Fibroblast of skin of left biceps (primary cell): ENCODE data around the gene R3HDML.
A peak's percentile ranks its signal among the peaks of the same experiment; 100 is the strongest.

ENCODE experiments used
- DNase-seq, 2 experiments: peaks; one replicate each; pipeline ENCODE4 v3.0.0-alpha.2; 2013; ENCODE audit warnings: low read depth in 2 of 2

Gene R3HDML

DNA sequence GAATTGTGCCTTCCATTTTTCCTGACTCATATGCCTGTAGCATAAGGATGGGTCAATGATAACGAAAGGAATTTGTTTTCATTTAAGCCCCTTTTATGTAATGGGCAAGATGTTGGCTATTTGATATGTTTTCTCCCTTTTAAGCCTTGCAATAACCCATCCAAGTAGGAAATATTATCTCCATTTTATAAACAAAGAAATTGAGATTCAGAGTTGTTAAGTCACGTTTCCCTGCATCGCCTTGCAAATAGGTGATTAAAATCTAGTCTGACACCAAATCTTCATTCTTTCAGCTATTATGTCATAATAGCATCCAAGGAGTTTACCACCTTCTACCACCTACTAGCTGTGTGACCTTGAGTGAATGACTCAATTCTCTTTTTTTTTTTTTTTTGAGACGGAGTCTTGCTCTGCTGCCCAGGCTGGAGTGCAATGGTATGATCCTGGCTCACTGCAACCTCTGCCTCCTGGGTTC is 25.7 kb downstream of the R3HDML start:
- no peak for DNase-seq

DNA sequence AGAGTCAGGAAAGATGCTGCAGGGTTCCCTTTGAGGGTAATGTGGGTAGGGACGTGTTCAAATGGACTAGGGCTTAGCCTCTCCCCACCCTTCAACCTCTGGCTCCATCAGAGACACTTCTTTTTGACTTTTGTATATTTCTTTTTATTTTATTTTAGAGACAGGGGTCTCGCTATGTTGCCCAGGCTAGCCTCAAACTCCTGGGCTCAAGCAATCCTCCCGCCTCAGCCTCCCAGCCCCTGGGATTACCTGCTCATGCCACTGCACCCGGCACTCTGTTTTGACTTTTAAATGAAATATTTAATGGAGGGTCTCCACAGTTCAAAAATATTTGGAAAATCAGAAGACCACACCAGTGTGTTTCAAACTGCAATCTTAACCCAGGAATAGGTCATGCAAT is 27.2 kb downstream of the R3HDML start:
- no peak for DNase-seq

DNA sequence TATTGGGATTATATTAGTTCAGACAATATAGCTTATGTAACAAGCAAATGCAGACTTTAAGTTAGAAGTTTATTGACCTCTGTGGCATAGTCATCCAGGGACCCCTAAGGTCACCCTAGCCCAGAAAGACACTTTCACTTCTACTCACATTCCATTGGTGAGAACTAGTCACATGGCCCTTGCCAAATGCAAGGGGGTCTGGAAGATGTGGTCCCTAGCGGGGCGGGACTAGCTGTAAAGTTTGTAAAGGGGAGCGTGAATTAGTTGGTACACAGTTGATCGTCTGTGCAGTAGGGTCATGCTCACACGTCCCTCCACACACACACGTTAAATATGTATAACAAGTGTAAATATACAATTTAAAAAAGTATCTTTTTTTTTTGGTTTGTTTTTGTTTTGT is 27.9 kb downstream of the R3HDML start:
- DNase-seq: no peak

DNA sequence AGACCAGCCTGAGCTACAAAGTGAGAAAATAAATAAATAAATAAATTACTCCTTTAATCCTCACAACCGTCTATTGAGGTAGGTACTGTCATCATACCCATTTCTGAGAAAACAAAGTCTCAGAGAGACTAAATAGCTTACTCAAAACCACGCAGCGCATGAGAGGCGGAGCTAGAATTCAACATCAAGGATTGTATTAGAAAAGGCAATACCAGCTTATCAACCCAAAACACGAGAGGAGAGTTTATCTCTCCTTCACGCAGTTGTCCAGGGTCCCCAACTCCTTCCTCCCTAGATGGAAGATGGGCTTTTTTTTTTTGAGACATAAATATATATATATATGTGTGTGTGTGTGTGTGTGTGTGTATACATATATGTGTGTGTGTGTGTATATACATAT is 30.9 kb downstream of the R3HDML start:
- no peak for DNase-seq

DNA sequence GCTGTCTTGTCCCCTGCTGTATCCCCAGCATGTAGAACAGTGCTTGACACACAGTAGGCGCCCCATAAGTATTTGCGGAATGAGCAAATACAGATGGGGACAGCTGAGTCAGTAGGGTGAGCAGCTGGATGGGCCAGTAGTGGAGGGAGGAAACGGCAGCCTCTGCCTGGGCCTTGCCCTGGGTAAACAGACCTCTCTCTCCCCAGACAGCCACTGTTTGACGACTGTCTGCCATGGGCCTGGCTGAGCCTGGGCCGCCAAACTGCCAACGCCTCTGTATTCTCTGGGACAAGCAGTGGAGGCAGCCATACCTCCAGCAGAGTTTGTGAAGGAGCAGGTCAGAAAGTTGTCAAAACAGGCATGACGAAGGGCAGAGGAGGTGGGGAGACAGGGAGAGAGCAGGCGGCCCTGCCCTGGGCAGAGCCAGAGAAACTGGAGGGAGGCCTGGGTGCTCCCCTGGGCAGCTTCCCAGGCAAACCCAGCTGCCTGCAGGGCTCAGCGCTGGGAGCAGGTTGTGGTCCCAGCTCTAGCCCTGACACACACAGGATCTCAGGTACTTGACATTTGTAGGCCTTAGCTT is 33.9 kb downstream of the R3HDML start:
- DNase-seq: no peak

DNA sequence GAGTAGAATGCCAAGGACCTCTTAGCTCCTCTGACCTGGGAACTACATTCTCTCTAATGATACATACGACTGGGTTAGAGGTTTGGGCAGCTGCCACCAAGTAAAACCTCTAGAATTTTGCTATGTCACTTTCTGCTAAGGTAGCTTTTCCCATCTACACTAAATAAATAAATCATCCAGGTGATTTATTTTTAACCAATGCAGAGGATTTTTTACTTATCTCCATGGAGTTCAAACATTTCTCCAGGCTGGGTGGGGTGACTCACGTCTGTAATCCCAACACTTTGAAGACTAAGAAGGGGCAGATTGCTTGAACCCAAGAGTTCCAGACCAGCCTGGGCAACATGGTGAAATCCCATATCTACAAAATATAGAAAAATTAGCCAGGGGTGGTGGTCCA is 45.8 kb downstream of the R3HDML start:
- DNase-seq: no peak

DNA sequence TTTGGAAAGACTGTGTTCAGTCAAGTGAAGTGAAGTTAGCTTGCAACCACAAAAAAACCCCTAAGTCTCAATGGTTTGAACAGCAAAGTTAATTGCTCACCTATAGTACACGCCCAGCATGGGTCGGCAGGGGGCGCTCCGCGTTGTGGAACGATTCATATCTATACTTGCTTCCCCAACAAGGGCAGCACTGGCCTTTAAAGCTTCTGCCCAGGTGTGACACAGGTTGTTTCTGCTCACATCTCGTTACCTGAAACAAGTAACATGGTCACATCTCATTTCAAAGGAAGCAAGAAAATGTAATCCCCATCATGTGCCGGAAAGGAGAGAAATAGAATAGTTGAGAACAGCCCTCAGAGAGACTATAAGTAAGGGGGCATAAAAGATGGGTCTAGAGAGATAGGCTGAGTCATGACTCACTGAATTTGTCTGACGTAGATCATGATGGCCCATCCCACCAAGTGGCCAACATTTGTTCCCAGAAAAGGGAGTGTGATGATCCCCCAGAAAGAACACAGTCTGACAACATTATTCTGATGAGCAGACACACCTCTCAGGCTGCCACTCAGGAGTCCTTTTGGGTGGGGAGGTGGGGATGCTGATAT is 47.7 kb downstream of the R3HDML start:
- DNase-seq: no peak

DNA sequence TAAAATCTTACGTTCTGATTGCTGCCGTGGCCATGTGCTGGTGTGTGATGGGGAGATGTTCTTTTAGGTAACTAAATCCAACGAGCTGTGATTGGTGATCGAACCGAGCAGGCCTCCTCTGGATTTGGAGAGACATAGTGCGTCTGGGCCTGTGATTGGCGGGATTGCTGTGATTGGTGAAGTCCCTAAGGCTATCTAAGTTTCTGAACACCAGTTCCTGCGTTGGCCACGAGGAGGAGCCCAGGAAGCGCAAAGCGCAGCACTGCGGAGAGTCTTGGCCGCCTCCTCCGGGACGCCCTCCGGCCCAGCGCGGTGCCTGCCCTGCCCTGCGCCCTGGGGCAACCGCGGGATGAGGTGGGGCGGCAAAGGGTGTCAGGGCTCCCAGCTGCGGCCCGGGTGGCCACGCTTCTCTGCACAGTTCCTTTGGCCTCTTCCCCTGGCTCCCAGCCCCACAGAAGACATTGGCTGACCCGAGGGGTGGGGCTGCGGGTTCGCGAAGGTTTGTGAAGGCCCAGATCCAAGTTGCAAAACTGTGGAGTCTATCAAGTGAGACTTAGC is 51.7 kb downstream of the R3HDML start:
- DNase-seq: no peak

DNA sequence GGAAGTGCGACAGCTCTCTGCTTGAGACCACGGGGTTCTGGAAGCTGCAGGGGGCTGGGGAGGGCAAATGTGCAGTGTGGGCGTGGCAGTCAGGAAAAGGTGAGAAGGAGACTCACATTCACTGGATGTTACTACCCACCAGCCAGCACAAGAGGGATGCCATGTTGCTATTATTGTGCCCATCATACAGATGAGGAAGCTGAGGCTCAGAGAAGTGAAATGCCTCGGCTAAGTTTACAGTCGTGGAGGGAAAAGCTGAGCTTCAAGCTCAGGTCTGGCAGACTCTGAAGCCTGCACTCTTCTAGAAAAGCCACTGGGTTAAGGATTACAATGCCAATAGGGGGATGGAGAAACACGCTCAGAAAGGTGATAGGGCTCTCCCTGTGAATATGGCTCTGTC is 53.0 kb downstream of the R3HDML start:
- no peak for DNase-seq

DNA sequence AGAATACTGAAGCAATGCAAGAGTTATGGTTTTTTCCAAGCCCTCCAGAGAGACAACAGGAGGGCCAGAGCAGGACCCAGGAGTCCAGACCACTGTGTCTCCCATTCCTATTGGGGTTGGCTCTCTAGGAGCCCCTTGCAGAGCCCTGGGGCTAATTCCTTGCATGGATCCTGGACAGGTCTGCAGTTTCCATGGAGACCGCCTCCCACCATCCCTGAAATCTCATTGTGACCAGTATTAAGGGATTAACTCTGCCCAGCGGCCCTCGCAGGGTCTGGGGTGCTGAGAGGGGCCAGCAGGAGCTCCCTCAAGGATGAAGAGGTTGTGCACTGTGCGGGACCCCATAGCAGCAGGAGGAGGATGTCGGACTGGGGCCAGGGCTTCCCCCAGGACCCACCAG is 53.4 kb downstream of the R3HDML start:
- DNase-seq: no peak

DNA sequence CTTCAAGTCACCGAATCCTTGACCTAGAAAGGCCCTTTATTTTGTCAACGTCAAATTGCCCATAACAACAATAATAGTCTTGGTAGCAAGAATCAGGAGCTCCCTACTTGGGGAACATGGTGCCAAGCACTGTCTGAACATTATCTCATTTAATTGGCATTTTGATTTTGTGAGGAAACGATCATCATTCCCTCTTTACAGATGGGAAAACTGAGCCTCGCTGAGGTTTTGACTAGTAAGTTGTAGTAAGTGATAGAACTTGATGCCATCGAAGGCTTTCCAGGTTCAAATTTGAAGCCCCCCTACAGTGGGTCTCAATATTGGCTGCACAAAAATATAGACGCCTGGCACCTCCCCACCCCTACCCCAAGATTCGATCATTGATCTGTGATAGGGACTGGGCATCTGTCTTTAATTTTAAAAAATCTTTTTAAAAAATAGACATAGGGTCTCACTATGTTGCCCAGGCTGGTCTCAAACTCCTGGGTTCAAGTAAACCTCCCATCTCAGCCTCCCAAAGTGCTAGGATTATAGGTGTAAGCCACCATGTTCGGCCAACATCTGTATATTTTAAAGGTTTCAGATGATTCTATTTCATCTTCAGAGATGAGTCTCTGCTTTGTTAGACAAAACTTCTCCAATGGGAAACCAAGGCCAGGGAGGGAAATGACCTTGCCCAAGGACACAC is 55.4 kb downstream of the R3HDML start:
- no peak for DNase-seq

DNA sequence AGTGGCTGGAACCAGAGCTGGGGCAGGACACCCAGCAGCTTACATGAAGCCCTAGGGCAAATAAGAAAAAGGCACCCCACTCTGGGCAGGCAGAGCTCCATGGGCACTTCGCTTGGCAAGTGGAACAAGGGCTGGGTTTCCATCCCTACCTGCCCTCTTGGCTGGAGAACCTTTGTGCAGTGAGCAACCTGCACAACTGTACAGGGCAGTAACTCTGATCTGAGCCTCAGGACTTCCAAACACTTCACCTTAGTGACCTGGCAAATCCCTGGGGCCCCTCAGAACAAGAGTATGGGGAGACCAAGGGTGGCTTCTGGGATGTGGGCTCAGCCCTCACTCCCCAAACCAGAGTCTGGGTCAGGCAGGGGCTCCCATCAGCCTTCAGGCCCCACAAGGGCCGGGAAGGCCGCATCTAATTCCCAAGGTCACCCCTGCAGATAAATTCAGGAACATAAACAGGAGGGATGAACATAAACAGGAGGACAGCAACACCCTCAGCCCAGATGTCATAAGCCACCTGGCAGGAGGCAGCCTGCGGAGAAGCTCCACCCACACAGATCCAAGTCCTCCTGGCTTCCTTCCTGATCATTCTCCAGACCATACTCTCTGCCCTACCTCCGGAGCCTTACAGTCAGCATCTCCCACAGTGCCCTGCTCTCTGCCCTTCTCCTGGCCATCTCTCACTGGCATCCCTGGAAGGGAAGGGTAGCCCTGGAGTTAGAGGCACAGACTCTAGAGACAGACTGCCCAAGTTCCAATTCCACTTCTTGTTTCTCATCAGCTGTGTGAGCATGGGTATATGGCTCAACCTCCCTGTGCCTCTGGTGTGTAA is 56.1 kb downstream of the R3HDML start:
- DNase-seq: no peak

DNA sequence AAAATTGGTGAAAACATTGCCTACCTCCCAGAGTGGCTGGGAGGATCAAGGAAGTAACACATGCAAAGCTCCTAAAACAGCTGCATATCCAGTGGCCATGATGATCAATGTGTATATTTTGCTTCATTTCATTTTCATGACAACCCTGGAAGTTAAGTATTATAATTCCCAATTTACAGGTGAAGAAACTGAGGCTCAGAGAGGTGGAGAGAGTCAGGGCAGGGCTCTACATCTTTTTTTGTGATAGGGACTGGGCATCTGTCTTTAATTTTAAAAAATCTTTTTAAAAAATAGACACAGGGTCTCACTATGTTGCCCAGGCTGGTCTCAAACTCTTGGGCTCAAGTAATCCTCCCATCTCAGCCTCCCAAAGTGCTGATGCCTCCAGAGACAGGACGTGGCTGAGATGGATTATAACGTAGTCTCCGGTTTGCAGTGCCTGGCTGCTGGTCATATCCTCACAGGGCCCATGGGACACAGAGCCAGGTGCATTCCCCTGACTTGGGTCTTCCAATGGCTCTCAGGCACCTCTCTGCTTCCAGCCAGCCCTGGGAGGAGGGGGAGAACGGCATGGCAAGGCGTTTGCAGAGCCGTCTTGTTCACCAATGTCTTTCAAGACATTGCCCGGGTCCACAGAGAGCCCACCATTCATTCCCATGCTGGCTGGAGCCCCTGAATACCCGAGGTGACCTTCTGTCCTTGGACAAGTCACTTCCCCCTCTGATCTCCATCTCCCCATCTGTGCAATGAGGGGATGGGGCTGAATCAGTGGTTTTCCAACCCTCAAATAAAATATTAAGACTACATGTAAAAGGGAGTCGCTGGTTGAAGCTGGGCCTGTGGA is 57.0 kb downstream of the R3HDML start:
- no peak for DNase-seq

DNA sequence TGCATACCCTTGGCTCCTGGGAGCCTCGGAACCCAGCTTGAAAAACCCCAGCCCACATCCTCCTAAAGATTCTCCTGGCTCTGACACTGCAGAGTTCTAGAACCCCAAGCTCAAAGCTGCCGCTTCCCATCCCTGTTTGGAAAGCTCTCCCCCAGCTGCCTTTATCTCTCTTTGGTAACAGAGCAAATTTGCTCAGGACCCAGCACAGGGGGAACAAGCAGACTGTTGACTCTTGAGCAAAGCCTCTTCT is 57.5 kb downstream of the R3HDML start:
- DNase-seq: no peak

DNA sequence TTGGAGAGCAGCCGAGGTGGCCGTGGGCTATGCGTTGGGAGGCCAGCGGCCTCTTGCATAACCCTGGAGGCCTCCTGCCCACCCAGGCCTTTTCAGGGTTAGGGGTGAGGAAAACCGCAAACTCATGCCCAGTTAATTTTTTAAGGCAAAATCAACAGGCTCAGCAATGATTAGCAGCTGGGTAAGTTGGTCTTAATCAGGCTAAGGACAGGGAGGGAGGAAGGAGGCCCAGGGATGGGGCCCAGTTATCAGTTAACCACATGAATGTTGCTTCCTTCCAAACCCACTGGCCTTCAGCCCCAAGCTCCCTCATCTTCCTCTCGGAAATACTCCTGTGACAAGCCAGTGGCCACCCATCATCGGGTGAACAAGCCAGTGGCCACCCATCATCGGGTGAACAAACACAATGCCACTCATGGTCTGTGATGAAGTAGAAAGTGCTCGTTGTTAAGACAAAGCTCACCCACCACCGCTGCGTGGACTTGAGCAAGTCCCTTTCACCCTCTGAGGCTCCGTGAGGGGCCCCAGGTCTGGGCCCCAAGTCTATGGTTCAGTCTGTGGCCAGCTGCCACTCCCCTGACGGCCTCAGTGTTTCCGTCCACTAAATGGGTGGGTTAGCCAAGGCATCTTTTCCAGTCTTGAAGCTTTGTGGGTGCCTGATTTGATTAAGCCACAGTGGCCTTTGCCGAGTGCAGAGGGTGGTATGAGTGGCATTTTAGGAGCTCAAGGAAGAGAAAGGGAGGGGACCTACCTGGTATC is 58.0 kb downstream of the R3HDML start:
- DNase-seq: no peak

DNA sequence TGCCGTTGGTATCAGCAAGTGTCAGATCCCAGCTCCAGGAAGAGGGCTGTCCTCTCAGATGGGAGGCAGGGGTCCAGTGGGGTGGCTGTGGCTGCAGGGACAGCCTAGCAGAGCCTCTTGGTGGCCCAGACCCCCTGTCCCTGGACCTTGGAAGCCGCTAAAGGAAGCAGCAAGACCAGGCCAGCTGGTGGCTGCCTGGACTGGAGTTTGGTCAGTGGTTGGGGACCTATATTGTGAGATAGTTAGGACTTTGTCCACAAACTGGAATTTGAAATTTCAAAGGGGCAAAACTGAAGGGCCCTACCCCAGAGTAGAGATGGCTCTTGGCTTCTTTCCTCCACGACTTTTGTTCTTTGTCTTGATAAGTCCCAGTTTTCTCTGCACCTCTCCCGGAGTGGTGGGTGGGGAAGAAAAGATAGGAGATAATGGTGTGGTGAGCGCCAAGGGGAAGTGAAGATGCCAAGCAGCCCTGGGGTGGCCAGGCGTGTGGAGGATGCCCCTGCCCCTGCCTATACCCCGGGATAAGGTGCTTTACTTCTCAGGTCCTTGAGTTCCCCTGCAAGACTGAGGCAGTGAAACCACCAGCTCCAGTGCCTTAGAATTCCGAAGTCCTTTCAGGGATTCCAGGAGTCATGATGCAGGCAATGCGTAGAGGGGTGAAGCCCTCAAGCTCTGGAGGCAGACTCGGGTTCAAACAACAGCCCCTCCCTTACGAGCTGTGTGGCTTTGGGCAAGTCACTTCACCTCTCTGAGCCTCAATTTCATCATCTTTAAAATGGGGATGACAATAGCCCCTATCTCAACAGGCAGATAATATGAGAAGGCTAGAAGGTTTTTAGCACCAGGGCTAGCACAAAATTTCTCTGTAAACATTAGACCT is 58.9 kb downstream of the R3HDML start:
- DNase-seq: no peak

DNA sequence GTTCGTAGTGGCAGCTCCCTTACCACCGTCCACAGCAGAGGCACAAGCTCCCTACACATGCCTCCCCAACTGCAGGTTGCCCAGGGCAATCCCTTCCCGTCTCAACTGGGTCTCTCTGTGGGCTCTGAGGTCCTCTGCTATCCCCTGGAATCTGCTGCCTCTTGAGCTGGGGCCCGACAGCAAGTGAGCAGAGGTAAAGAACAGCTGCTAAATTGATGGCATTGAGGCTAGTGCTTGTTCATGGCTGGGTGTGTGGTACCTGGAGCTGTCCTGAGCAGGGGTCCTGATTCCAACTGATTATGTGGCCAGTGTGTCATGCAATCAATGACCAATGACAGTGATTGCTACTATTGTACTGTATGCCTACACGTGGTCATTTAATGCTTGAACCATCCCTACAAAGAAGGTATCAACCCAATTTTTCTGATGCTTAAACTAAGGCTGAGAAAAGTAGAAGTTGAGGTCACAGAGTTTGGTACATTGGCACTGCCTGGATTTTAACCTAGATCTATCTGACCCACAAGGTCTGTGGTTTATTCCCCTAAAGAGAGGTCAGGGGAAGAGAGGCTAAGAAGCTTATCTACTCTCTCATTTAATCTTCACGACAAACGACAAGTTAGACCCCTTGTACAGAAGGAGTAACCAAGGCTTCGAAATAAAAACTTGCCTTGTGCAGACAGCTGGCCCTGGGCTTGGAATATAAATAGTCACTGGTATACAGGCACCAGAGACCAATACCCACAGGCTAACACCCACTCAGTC is 59.7 kb downstream of the R3HDML start:
- DNase-seq: no peak

DNA sequence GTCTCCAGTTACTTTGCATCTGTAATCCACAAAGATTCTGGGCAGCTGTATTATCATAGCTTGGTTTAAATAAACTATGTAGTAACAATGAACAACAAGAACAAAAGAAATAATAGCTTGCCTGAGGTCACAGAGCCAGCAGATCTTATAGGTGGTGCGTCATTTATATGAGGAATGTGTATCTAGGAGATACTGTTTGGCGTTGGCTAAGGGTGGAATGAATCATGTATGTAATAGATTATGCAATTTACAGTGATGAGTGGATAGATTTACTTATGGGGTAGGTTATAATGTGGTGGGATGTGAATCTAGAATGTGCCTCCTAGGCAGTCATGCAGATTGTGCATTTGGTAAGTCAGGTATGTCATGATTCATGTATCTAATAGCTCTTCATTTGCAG is 61.5 kb downstream of the R3HDML start:
- DNase-seq: peak; percentile 32 to 40

DNA sequence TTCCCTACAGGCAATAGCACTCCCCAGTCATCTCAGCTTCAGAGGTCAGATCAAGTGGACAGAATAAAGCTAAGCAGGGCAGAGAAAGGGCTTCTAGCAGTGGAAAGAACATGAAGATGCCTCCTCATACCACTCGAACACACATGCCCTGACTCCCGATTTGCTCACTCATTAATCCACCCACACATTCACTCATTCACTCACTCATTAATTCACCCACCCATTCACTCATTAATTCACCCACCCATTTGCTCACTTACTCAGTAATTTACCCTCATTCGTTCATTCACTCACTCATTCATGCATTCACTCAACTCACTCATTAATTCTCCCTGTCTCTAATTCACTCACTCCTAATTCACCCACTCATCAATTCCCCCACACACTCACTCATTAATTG is 62.6 kb downstream of the R3HDML start:
- no peak for DNase-seq
